Measurements from ENCODE around the gene PNKP.
A peak's percentile ranks its signal among the peaks of the same experiment; 100 is the strongest.

The PNKP gene

DNA sequence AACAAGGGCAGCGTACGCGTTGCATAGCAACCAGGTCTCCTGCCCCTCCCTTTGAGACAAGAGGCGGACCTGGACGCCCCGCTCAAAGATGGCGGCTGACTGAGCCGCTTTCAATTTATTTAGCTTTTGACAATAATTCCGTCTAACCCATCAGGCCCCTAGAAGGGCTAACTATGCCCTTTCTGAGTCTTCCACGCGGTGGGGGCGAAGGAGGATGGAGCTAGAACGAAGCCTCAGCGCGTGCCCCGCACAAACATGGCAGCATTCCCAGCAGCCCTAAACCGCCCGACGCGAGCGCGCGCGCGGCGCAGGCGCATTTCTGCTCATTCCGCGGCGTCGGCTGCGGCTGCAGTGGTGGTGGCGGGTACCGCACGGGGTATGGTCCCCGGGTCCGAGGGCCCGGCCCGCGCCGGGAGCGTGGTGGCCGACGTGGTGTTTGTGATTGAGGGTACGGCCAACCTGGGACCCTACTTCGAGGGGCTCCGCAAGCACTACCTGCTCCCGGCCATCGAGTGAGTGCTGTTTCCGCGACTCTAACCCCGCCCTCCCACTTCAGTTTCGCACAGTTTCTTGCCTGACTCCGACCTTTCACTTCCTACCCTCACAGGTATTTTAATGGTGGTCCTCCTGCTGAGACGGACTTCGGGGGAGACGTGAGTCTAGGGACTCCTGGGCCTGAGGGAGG lies 49.3 kb downstream of the PNKP start, which contains the start of gene MED25:
MED25 (plus strand) TSS at position 326 of the 685 bp plus-strand sequence; CDS start at position 379, 53 bp downstream.
- peak within 1 kb of the TSS; percentile 84 for H2AFZ ChIP-seq (ENCODE audit: low read depth, low read length)
- H3K4me1 ChIP-seq (ENCODE audit: insufficient read depth, low read length), result peaks cover 22% of the 10 kb centered on the region
- peak within 1 kb of the TSS; percentile 99 for H3K4me3 ChIP-seq (ENCODE audit: low read length)
- peaks cover 19% of the 10 kb centered on the region for H3K36me3 ChIP-seq (ENCODE audit: insufficient read depth, low read length)
- no peaks in the 10 kb centered on the region for H3K9me3 ChIP-seq (ENCODE audit: low read length)
- H3K27me3 ChIP-seq (ENCODE audit: insufficient read depth, low read length), result no peaks in the 10 kb centered on the region

DNA sequence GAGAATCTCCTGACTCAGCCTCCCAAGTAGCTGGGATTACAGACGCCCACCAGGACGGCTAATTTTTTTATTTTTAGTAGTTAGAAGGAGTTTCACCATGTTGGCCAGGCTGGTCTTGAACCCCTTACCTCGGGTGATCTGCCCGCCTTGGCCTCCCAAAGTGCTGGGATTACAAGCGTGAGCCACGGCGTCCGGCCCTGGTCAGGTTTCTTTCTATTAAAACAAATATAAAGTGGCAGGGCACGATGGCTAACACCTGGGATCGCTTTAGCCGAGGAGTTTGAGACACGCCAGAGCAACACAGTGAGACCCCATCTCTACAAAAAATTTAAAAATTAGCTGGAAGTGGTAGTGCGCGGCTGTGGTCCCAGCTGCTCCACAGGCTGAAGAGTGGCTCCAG lies 50.8 kb downstream of the PNKP start:
- Histone ChIP-seq H3K4me3 (ENCODE audit: low read length) (no peak overlapping the region), H3K4me1 (ENCODE audit: insufficient read depth, low read length) (peaks cover 30% of the 10 kb centered on the region), H2AFZ (ENCODE audit: low read depth, low read length) (peak overlapping the region; percentile 84), H3K27me3 (ENCODE audit: insufficient read depth, low read length) (no peaks in the 10 kb centered on the region), H3K36me3 (ENCODE audit: insufficient read depth, low read length) (peaks cover 14% of the 10 kb centered on the region), H3K9me3 (ENCODE audit: low read length) (no peaks in the 10 kb centered on the region)

DNA sequence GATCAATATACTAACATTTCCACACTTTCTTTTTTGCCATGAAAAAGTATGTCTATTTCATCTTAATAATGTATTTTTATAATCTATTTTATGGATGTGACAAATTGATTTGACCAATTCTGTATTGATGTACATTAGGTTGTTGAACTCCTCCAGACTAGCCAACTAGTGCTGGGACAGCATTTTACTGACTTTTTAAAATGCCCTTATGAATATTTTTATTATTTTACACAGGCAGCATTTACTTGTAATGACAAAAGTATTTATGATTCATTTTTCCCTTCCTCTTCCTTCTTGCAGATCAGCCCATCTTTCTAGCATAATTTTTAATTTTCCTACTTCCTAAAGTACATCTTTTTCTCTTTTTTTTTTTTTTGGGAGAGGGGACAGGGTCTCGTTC lies 53.4 kb downstream of the PNKP start:
- Histone ChIP-seq H3K36me3 (ENCODE audit: insufficient read depth, low read length) (no peaks in the 10 kb centered on the region), H3K4me3 (ENCODE audit: low read length) (peak overlapping the region; percentile 76), H3K9me3 (ENCODE audit: low read length) (no peaks in the 10 kb centered on the region), H3K27me3 (ENCODE audit: insufficient read depth, low read length) (no peaks in the 10 kb centered on the region), H3K4me1 (ENCODE audit: insufficient read depth, low read length) (peaks cover 23% of the 10 kb centered on the region), H2AFZ (ENCODE audit: low read depth, low read length) (no peak overlapping the region)

DNA sequence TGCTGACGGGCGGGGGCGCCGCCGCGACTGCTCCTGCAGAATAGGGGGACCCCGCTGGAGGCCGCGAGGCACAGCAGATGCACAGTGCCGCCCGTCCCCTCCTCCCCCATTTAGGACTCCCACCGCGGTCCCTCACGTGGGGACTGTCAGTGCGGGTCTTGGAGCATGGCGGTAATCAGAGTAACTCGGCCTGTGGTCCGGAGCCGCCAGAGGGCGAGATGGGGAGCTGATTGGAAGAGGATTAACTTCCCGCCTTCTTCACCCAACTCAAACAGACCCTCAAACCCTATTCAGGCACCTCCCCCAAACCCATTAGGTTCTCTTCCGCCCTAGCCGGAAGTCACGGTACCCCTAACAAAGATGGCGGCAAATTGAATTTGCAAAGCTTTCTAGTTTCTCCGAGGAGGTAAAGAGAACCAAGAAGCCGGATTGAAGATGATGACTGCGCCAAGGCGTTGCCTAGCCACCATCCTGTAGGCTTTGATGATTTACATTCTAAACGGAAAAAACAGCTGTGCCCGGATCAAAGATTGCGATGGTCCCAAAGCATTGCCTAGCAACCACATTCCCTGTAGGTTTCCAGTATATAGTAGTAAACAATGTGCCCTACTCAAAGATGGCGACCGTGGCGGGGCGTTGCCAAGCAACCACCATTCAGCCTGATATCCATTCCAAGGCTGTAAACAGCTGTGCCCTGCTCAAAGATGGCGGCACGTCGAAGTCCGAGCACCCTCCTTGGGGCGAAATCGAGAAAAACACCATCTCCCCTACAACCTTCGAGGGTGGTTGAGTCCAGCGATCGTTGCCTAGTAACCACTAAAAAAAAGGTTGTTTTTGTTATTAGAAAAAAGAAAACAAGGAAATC lies 54.1 kb downstream of the PNKP start, which contains the start of gene FUZ:
FUZ (minus strand) TSS at position 296 of the 865 bp plus-strand sequence; CDS start at position 110, 186 bp downstream.
- Histone ChIP-seq H2AFZ (ENCODE audit: low read depth, low read length) (peak within 1 kb of the TSS; percentile 29), H3K36me3 (ENCODE audit: insufficient read depth, low read length) (peaks cover under 1% of the 10 kb centered on the region), H3K4me3 (ENCODE audit: low read length) (peak within 1 kb of the TSS; percentile 76), H3K9me3 (ENCODE audit: low read length) (no peaks in the 10 kb centered on the region), H3K27me3 (ENCODE audit: insufficient read depth, low read length) (no peaks in the 10 kb centered on the region), H3K4me1 (ENCODE audit: insufficient read depth, low read length) (peaks cover 17% of the 10 kb centered on the region)

DNA sequence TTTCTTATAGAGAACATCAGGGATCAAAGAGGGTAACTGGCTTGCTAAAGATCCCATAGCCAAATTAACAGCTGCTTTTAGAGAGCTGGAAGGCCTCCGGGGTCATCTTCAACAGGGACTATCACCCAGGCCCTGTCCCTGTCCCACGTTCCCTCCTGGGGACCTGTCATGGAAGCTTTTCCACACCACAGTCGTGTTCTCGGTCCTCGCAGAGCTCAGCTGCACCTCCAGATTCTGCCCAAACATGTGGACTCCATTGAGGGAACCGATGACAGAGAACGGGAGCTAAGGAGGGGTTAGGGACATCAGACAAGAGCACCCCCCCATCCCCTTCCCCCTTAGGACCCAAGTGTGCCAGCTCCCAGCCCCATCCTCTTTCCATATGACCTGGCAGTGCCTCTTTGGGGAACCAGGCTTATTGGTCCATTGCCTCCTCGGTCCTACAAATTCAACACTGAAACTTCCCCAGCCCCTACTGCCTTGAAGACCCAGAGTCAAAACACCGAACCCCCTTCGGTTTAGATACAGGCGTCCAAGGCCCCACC lies 54.9 kb downstream of the PNKP start:
- no peaks in the 10 kb centered on the region for H3K9me3 ChIP-seq (ENCODE audit: low read length)
- H3K4me1 ChIP-seq (ENCODE audit: insufficient read depth, low read length), result peaks cover 17% of the 10 kb centered on the region
- H3K27me3 ChIP-seq (ENCODE audit: insufficient read depth, low read length), result no peaks in the 10 kb centered on the region
- H3K36me3 ChIP-seq (ENCODE audit: insufficient read depth, low read length), result peaks cover 6% of the 10 kb centered on the region
- peak overlapping the region; percentile 76 for H3K4me3 ChIP-seq (ENCODE audit: low read length)
- peak overlapping the region; percentile 29 for H2AFZ ChIP-seq (ENCODE audit: low read depth, low read length)

DNA sequence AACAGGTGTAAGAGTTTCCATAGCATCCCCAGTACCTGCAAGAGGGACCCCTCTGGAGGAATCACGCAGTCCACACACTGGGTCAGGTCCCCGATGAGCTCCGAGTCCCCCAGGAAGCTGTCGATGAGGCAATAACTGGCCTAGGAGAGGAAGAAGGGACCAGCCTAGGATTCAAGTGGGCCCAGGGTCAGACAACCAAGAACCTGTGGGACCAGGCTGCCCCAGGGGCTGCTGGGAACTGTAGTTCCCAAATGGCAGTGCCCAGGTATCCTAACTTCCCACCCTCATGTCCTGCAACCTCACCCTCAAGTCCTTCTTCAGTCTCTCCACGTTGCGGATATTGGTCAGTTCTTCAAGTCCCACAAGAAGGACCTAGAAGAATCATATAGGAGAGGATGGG lies 56.0 kb downstream of the PNKP start:
- Histone ChIP-seq H3K9me3 (ENCODE audit: low read length) (no peaks in the 10 kb centered on the region), H3K27me3 (ENCODE audit: insufficient read depth, low read length) (no peaks in the 10 kb centered on the region), H2AFZ (ENCODE audit: low read depth, low read length) (no peak overlapping the region), H3K36me3 (ENCODE audit: insufficient read depth, low read length) (peaks cover 13% of the 10 kb centered on the region), H3K4me3 (ENCODE audit: low read length) (no peak overlapping the region), H3K4me1 (ENCODE audit: insufficient read depth, low read length) (peaks cover 17% of the 10 kb centered on the region)
